ENCODE results near the gene NPAS3. TPM values are rescaled to one million over a fixed set of nuclear protein-coding genes. Genes with fewer than 3 reads are reported as not detected.
A peak's percentile ranks its signal among the peaks of the same experiment; 100 is the strongest.

The NPAS3 gene
- total RNA-seq, 4 donors from 2014 or later, result 1.5 to 12.3 (median 3.4) TPM

DNA sequence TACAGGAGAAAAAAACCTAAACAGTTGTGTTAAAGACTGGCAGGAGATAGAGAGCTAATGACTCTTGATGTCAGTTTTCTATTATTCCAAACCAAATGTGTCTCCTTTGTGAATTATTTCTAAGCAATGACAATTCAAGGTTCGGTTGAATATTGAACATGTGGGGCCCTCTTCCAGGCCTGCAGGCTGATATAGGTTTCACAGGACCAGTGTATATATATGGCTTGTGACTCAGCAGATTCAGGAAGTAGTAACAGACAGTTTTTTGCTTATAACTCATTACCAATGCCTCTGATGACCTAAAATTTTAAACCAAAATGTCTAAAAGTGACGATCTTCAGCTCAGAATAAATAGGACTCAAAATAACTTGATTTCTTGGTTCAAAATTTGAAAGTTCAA, 33.7 kb upstream of the NPAS3 start:
- H3K4me1 ChIP-seq, result no peaks in the 10 kb centered on the region
- no peak overlapping the region for H3K4me3 ChIP-seq
- no peak for DNase-seq (ENCODE audit: low spot score in 2 of 2)
- TF ChIP-seq, protein P1, sequence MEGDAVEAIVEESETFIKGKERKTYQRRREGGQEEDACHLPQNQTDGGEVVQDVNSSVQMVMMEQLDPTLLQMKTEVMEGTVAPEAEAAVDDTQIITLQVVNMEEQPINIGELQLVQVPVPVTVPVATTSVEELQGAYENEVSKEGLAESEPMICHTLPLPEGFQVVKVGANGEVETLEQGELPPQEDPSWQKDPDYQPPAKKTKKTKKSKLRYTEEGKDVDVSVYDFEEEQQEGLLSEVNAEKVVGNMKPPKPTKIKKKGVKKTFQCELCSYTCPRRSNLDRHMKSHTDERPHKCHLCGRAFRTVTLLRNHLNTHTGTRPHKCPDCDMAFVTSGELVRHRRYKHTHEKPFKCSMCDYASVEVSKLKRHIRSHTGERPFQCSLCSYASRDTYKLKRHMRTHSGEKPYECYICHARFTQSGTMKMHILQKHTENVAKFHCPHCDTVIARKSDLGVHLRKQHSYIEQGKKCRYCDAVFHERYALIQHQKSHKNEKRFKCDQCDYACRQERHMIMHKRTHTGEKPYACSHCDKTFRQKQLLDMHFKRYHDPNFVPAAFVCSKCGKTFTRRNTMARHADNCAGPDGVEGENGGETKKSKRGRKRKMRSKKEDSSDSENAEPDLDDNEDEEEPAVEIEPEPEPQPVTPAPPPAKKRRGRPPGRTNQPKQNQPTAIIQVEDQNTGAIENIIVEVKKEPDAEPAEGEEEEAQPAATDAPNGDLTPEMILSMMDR (IDR thresholded peaks at IDR 0.05), result no peak
- H3K27me3 ChIP-seq, result no peaks in the 10 kb centered on the region
- H3K27ac ChIP-seq, result no peak overlapping the region
- no peaks in the 10 kb centered on the region for H3K9me3 ChIP-seq
- WGBS, 2 donors, result 89 to 96% methylated on average over 2 of the region's 2 CpGs
- no peaks in the 10 kb centered on the region for H3K36me3 ChIP-seq

- H3K4me3 ChIP-seq, result no peak overlapping the region
- TF ChIP-seq, protein P1 (IDR thresholded peaks at IDR 0.05), result no peak
- no peak for TF ChIP-seq EP300 (IDR thresholded peaks at IDR 0.05)
- TF ChIP-seq POLR2A (IDR thresholded peaks at IDR 0.05), result no peak
- H3K27me3 ChIP-seq, result no peaks in the 10 kb centered on the region
- H3K36me3 ChIP-seq, result no peaks in the 10 kb centered on the region
- H3K9me3 ChIP-seq, result no peaks in the 10 kb centered on the region
- DNase-seq (ENCODE audit: low spot score in 2 of 2), result no peak
- no peak overlapping the region for H3K27ac ChIP-seq
- WGBS, 2 donors, result 91 to 94% methylated on average over 3 of the region's 3 CpGs
- H3K4me1 ChIP-seq, result no peaks in the 10 kb centered on the region
These were observed 32.0 kb upstream of the NPAS3 start for GRCh38 chr14:32906672-32907071.

- no peaks in the 10 kb centered on the region for H3K36me3 ChIP-seq
- no peak for DNase-seq (ENCODE audit: low spot score in 2 of 2)
- no peaks in the 10 kb centered on the region for H3K27me3 ChIP-seq
- no peaks in the 10 kb centered on the region for H3K9me3 ChIP-seq
- H3K4me1 ChIP-seq, result no peaks in the 10 kb centered on the region
- WGBS, 2 donors, result 71 to 74% methylated on average over 9 of the region's 9 CpGs
- TF ChIP-seq EP300 (IDR thresholded peaks at IDR 0.05) (no peak), POLR2A (IDR thresholded peaks at IDR 0.05) (no peak)
- TF ChIP-seq, protein P1 (IDR thresholded peaks at IDR 0.05), result no peak
- no peak overlapping the region for H3K27ac ChIP-seq
- no peak overlapping the region for H3K4me3 ChIP-seq
These were observed 30.2 kb upstream of the NPAS3 start for GRCh38 chr14:32908196-32909084.

DNA sequence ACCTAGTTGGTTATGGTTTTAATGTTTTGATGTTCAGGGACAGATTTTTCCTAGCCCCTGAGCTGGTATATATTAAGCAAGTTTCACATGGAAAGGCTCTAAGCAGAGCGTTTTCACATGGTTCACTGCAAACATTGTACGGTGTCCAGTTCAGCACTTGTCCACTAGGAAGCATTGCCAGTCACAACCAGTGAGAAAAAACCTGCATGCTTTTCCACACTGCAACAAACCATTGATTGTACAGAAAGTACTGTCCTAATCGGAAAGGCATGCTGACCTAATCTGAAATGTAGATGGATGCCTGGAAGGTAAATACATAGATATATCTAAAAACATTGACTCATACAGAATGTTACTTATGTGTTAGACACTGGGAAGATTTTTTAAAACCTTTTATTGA, 25.0 kb upstream of the NPAS3 start:
- no peak overlapping the region for H3K27ac ChIP-seq

DNA sequence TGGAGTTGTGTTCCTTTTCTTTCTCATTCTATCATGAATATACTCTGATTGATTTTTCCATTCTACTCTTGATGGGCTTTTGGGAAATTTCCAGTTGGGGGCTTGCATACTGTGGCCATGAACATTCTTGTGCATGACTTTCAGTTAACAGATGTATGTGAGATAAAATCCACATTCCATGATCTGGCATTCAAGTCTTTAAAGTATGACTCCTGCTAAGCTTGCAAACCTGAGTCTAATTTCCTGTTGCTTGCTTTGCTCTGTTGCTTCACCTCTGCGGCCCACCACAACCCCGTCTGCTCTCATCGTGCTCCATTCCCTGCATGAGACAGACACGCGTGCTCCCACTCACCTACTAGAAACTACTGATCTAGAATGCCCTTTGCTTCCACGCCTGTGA, 24.3 kb upstream of the NPAS3 start:
- Histone ChIP-seq H3K9me3 (no peaks in the 10 kb centered on the region), H3K36me3 (no peaks in the 10 kb centered on the region), H3K4me3 (no peak overlapping the region), H3K27me3 (no peaks in the 10 kb centered on the region), H3K27ac (no peak overlapping the region), H3K4me1 (no peaks in the 10 kb centered on the region)
- DNase-seq (ENCODE audit: low spot score in 2 of 2), result no peak
- WGBS, 2 donors, result 91 to 92% methylated on average over 6 of the region's 6 CpGs
- TF ChIP-seq EP300 (IDR thresholded peaks at IDR 0.05), result no peak
- TF ChIP-seq, protein P1 (IDR thresholded peaks at IDR 0.05), result no peak
- TF ChIP-seq POLR2A (IDR thresholded peaks at IDR 0.05), result no peak

More for the DNA sequence above, 25.0 kb upstream of the NPAS3 start:
- Histone ChIP-seq H3K36me3 (no peaks in the 10 kb centered on the region), H3K27me3 (no peaks in the 10 kb centered on the region), H3K9me3 (no peaks in the 10 kb centered on the region), H3K4me3 (no peak overlapping the region), H3K4me1 (no peaks in the 10 kb centered on the region)
- DNase-seq (ENCODE audit: low spot score in 2 of 2), result no peak
- WGBS, 2 donors, result 33 to 43% methylated on average over 3 of the region's 3 CpGs
- TF ChIP-seq POLR2A (IDR thresholded peaks at IDR 0.05), result no peak
- TF ChIP-seq, protein P1 (IDR thresholded peaks at IDR 0.05), result peak in 3 of 5 experiments; percentile 10 to 20 (median 16)

Measured in tibial nerve (tissue), 4 donors.